Measurements from ENCODE around the gene PWWP2B.

Gene PWWP2B

DNA sequence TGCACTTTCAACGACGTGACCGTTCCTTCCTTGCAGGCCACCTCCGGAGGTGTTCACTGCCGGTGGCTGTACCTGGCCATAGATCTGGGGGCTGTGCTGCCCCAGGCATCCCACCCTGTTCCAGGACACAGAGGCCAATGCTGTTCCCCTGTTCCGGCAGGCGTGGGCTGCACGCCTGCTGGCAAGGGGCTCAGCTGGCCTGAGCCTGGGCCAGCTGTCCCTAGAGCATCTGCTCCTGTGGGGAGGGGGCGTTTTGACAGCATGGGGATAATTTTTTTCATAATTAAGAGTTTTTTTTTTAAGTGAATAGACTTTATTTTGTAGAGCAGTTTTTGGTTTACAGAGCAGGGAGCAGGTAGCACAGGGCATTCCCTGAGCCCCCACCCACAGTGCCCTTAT lies 28.8 kb downstream of the PWWP2B start:
- Histone ChIP-seq H3K27ac (ENCODE audit: low read length) (no peak overlapping the region), H3K4me3 (ENCODE audit: low read length) (no peak overlapping the region), H3K79me2 (ENCODE audit: low read length) (no peaks in the 10 kb centered on the region), H3K36me3 (replicated peaks; ENCODE audit: low read depth, low read length) (no peaks in the 10 kb centered on the region), H3K27me3 (ENCODE audit: low read depth, low read length) (no peaks in the 10 kb centered on the region), H3K4me1 (ENCODE audit: low read length) (peaks cover 27% of the 10 kb centered on the region), H2AFZ (ENCODE audit: low read depth, low read length) (no peak overlapping the region), H3K4me2 (ENCODE audit: low read length) (no peak overlapping the region), H4K20me1 (ENCODE audit: insufficient read depth, low read length) (no peaks in the 10 kb centered on the region), H3K9me3 (ENCODE audit: insufficient read depth, low read length) (no peaks in the 10 kb centered on the region), H3K9ac (ENCODE audit: low read length) (no peak overlapping the region)
- TF ChIP-seq, protein P1, sequence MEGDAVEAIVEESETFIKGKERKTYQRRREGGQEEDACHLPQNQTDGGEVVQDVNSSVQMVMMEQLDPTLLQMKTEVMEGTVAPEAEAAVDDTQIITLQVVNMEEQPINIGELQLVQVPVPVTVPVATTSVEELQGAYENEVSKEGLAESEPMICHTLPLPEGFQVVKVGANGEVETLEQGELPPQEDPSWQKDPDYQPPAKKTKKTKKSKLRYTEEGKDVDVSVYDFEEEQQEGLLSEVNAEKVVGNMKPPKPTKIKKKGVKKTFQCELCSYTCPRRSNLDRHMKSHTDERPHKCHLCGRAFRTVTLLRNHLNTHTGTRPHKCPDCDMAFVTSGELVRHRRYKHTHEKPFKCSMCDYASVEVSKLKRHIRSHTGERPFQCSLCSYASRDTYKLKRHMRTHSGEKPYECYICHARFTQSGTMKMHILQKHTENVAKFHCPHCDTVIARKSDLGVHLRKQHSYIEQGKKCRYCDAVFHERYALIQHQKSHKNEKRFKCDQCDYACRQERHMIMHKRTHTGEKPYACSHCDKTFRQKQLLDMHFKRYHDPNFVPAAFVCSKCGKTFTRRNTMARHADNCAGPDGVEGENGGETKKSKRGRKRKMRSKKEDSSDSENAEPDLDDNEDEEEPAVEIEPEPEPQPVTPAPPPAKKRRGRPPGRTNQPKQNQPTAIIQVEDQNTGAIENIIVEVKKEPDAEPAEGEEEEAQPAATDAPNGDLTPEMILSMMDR (IDR thresholded peaks at IDR 0.05; ENCODE audit: low read depth, low read length) = no peak
- TF ChIP-seq EZH2phosphoT487 (IDR thresholded peaks at IDR 0.05; ENCODE audit: low read depth) = no peak

DNA sequence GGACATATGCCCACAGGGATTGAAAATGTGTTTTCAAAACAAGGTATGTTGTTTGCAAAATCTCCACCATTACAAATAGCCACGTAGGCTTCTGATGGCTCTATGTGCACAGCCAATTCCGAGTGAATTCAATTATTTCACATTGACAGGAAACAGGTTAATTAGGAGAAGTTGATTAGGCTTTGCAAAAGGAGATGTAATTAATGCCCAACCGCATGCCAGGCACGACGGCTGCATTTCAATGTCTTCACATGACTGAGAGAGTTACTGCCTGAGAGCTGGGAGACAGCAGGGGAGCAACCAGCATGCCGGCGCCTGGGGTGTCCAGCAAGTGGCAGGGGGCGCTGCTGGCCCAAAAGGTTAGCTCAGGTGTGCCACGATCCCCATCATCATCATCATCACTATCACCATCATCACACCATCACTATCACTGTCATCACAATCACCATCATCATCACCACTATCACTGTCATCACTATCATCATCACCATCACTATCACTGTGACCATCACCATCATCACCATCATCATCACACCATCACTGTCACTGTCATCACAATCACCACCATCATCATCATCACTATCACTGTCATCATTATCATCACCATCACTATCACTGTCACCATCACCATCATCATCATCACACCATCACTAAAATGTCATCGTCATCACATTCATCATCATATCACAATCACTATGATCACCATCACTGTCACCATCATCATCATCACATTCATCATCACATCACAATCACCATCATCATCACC lies 30.2 kb downstream of the PWWP2B start:
- Histone ChIP-seq H3K4me1 (ENCODE audit: low read length) (peaks cover 12% of the 10 kb centered on the region), H3K4me2 (ENCODE audit: low read length) (no peak overlapping the region), H2AFZ (ENCODE audit: low read depth, low read length) (no peak overlapping the region), H3K27ac (ENCODE audit: low read length) (no peak overlapping the region), H3K27me3 (ENCODE audit: low read depth, low read length) (no peaks in the 10 kb centered on the region), H3K36me3 (replicated peaks; ENCODE audit: low read depth, low read length) (no peaks in the 10 kb centered on the region), H4K20me1 (ENCODE audit: insufficient read depth, low read length) (no peaks in the 10 kb centered on the region), H3K9ac (ENCODE audit: low read length) (no peak overlapping the region), H3K9me3 (ENCODE audit: insufficient read depth, low read length) (no peaks in the 10 kb centered on the region), H3K79me2 (ENCODE audit: low read length) (no peaks in the 10 kb centered on the region), H3K4me3 (ENCODE audit: low read length) (no peak overlapping the region)
- no peak for TF ChIP-seq EZH2phosphoT487 (IDR thresholded peaks at IDR 0.05; ENCODE audit: low read depth)
- TF ChIP-seq, protein P1 (IDR thresholded peaks at IDR 0.05; ENCODE audit: low read depth, low read length) = no peak

DNA sequence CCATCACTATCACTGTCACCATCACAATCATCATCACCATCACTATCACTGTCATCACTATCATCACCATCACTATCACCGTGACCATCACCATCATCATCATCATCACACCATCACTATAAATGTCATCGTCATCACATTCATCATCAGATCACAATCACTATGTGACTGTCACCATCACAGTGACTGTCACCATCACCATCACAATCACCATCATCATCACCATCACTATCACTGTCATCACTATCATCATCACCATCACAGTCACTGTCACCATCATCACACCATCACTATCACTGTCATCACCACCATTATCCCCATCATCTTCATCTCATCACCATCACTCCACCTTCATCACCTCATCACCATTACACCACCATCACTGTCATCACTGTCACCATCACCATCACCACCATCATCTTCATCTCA lies 31.0 kb downstream of the PWWP2B start:
- H3K27me3 ChIP-seq (ENCODE audit: low read depth, low read length) = no peaks in the 10 kb centered on the region
- TF ChIP-seq, protein P1 (IDR thresholded peaks at IDR 0.05; ENCODE audit: low read depth, low read length) = no peak
- no peak for TF ChIP-seq EZH2phosphoT487 (IDR thresholded peaks at IDR 0.05; ENCODE audit: low read depth)
- no peaks in the 10 kb centered on the region for H3K79me2 ChIP-seq (ENCODE audit: low read length)
- H3K27ac ChIP-seq (ENCODE audit: low read length) = no peak overlapping the region
- H3K4me1 ChIP-seq (ENCODE audit: low read length) = peaks cover 5% of the 10 kb centered on the region
- no peak overlapping the region for H3K4me3 ChIP-seq (ENCODE audit: low read length)
- H3K9me3 ChIP-seq (ENCODE audit: insufficient read depth, low read length) = no peaks in the 10 kb centered on the region
- no peak overlapping the region for H3K4me2 ChIP-seq (ENCODE audit: low read length)
- no peaks in the 10 kb centered on the region for H4K20me1 ChIP-seq (ENCODE audit: insufficient read depth, low read length)
- no peak overlapping the region for H2AFZ ChIP-seq (ENCODE audit: low read depth, low read length)
- no peaks in the 10 kb centered on the region for H3K36me3 ChIP-seq (replicated peaks; ENCODE audit: low read depth, low read length)
- H3K9ac ChIP-seq (ENCODE audit: low read length) = no peak overlapping the region

DNA sequence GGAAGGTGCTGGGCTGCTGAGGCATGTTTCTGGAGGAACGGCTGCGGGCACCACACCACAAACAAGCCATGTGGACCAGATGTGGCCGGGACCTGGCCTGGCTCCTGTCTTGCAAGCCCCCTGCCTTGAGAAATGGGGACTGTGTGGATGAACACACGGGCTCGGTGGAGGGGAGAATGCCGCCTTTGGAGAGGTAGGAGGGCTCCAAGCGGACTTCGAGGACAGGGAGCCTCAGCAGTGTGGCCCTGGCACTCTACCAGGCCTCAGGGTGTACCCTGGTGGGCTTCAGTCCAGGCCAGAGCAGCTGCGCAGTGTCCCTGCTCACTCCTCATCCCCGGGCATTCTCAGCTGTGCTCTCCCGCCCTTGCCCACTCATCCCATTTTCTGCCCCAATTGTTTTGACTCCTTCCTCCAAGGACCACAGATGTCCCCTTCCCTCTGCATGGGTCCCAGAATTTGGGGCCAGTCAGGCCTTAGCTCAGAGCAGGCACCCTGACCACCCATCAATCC lies 31.5 kb downstream of the PWWP2B start:
- TF ChIP-seq EZH2phosphoT487 (IDR thresholded peaks at IDR 0.05; ENCODE audit: low read depth) = no peak
- TF ChIP-seq, protein P1 (IDR thresholded peaks at IDR 0.05; ENCODE audit: low read depth, low read length) = no peak
- Histone ChIP-seq H3K9ac (ENCODE audit: low read length) (no peak overlapping the region), H4K20me1 (ENCODE audit: insufficient read depth, low read length) (no peaks in the 10 kb centered on the region), H3K4me1 (ENCODE audit: low read length) (no peaks in the 10 kb centered on the region), H3K9me3 (ENCODE audit: insufficient read depth, low read length) (no peaks in the 10 kb centered on the region), H3K27ac (ENCODE audit: low read length) (no peak overlapping the region), H3K27me3 (ENCODE audit: low read depth, low read length) (no peaks in the 10 kb centered on the region), H3K36me3 (replicated peaks; ENCODE audit: low read depth, low read length) (no peaks in the 10 kb centered on the region), H3K4me3 (ENCODE audit: low read length) (no peak overlapping the region), H3K79me2 (ENCODE audit: low read length) (no peaks in the 10 kb centered on the region), H2AFZ (ENCODE audit: low read depth, low read length) (no peak overlapping the region), H3K4me2 (ENCODE audit: low read length) (no peak overlapping the region)
